Caco-2 (cell line): Measurements from ENCODE around the gene SPATA2L. TPM values are rescaled to one million over a fixed set of nuclear protein-coding genes. Genes with fewer than 3 reads are reported as not detected.

Experiments
- Bru-seq: library from RNA; stranded (reverse); fragments of 400-500 nt; gene quantifications from one replicate; lab custom pipeline; 2021; lab: Mats Ljungman, UMichigan
- BruChase-seq, 2 experiments: library from RNA; stranded (reverse); fragments of 400-500 nt; gene quantifications; one replicate each; lab custom pipeline; 2021; lab: Mats Ljungman, UMichigan
- BruUV-seq: library from RNA; stranded (reverse); fragments of 400-500 nt; replicated peaks from 2 replicates; lab custom pipeline; 2021; lab: Mats Ljungman, UMichigan
- CTCF ChIA-PET: fragments of 300-600 bp; sonication (Branson Sonifier 250); formaldehyde crosslinking; loops from one replicate; lab custom pipeline; 2022; ENCODE audit warnings: antibody characterized with exemption; lab: Charles Lee
- POLR2A ChIA-PET: fragments of 300-600 bp; sonication (Branson Sonifier 250); formaldehyde crosslinking; loops from one replicate; lab custom pipeline; 2022; ENCODE audit warnings: antibody characterized with exemption; lab: Charles Lee
- DNase-seq, 2 experiments: peaks; one replicate each; pipeline versions ENCODE4 v3.0.0 to v3.0.0-alpha.2; 2020 to 2022
- H3K27me3 ChIP-seq: replicated peaks from 2 replicates; pipeline ENCODE4 v1.6.0; 2011; ENCODE audit warnings: low read length; ENCODE audit not compliant: control insufficient read depth, insufficient read depth
- H3K36me3 ChIP-seq: 2 replicates; pipeline ENCODE4 v1.5.1; 2011; ENCODE audit warnings: low read length; ENCODE audit not compliant: control insufficient read depth, insufficient read depth
- H3K4me1 ChIP-seq: fragments of 250-450 bp; sonication (Bioruptor Pico); 2 replicates; pipeline ENCODE4 v1.5.1; 2020; ENCODE audit warnings: mild to moderate bottlenecking
- H3K4me3 ChIP-seq: 2 replicates; pipeline ENCODE4 v1.5.1; 2011; ENCODE audit warnings: low read depth, mild to moderate bottlenecking, control low read depth, low read length
- H3K9me3 ChIP-seq: fragments of 250-450 bp; sonication (Bioruptor Pico); 2 replicates; pipeline ENCODE4 v1.5.1; 2020; ENCODE audit warnings: mild to moderate bottlenecking, moderate library complexity
- H3K27ac Mint-ChIP-seq: one replicate; pipeline ENCODE4 v1.8.0; 2022; ENCODE audit warnings: mixed read lengths; ENCODE audit not compliant: unreplicated experiment
- H3K27me3 Mint-ChIP-seq: one replicate; pipeline ENCODE4 v1.8.0; 2022; ENCODE audit warnings: mixed read lengths; ENCODE audit not compliant: insufficient read depth, unreplicated experiment
- H3K36me3 Mint-ChIP-seq: one replicate; pipeline ENCODE4 v1.8.0; 2022; ENCODE audit warnings: mild to moderate bottlenecking, mixed read lengths; ENCODE audit not compliant: insufficient read depth, unreplicated experiment
- H3K4me1 Mint-ChIP-seq: one replicate; pipeline ENCODE4 v1.8.0; 2022; ENCODE audit warnings: low read depth, mixed read lengths; ENCODE audit not compliant: unreplicated experiment
- H3K4me3 Mint-ChIP-seq: one replicate; pipeline ENCODE4 v1.8.0; 2022; ENCODE audit warnings: mild to moderate bottlenecking, moderate library complexity, mixed read lengths; ENCODE audit not compliant: unreplicated experiment
- H3K9me3 Mint-ChIP-seq: one replicate; pipeline ENCODE4 v1.8.0; 2022; ENCODE audit warnings: mixed read lengths; ENCODE audit not compliant: unreplicated experiment
- CTCF ChIP-seq, 2 experiments: fragments of 200-600 bp in 1 of 2; IDR thresholded peaks; 1 replicate in 1 of 2; 2 replicates in 1 of 2; pipeline versions ENCODE4 v1.5.1 to v1.8.0; 2011 to 2022; ENCODE audit warnings: antibody characterized with exemption in 1 of 2, control low read depth in 1 of 2, inconsistent platforms in 1 of 2, low read depth in 1 of 2, low read length in 1 of 2, mild to moderate bottlenecking in 1 of 2, moderate library complexity in 1 of 2; ENCODE audit not compliant: insufficient read depth in 1 of 2, severe bottlenecking in 1 of 2, unreplicated experiment in 1 of 2
- intact Hi-C: fragments of 100-400 bp; cut with micrococcal nuclease; formaldehyde crosslinking; loops from one replicate; pipeline ENCODE4 v1.10.0; 2022; ENCODE audit not compliant: unreplicated experiment
- long read RNA-seq: library from polyadenylated mRNA; stranded (forward); transcript quantifications from one replicate; pipeline ENCODE4 v2.0.0, GENCODE V29; 2022
- total RNA-seq: library from RNA; stranded (reverse); gene quantifications from 2 replicates; pipeline ENCODE4 v1.2.3, GENCODE V29; 2022

The SPATA2L gene, protein sequence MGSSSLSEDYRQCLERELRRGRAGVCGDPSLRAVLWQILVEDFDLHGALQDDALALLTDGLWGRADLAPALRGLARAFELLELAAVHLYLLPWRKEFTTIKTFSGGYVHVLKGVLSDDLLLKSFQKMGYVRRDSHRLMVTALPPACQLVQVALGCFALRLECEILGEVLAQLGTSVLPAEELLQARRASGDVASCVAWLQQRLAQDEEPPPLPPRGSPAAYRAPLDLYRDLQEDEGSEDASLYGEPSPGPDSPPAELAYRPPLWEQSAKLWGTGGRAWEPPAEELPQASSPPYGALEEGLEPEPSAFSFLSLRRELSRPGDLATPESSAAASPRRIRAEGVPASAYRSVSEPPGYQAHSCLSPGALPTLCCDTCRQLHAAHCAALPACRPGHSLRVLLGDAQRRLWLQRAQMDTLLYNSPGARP
- total RNA-seq (16.4 and 18.5 TPM in 2 replicates), Bru-seq, nascent RNA (percentile 52 among the genes with signal in this experiment), BruChase-seq, experiment 1, labeled RNA remaining after a 2-hour chase (percentile 65 among the genes with signal in this experiment), BruChase-seq, experiment 2, labeled RNA remaining after a 6-hour chase (percentile 53 among the genes with signal in this experiment)
- long read RNA-seq, transcript SPATA2L-203 (3 exons, 692 nt) = minor isoform, 12 of 39 reads
- long read RNA-seq, transcript SPATA2L-201 (3 exons, 2,335 nt) = major isoform, 15 of 39 reads
- long read RNA-seq, partial matches to known transcripts = 4 of 39 reads
- long read RNA-seq, other reads (novel, unspliced or antisense) = 8 of 39 reads

DNA sequence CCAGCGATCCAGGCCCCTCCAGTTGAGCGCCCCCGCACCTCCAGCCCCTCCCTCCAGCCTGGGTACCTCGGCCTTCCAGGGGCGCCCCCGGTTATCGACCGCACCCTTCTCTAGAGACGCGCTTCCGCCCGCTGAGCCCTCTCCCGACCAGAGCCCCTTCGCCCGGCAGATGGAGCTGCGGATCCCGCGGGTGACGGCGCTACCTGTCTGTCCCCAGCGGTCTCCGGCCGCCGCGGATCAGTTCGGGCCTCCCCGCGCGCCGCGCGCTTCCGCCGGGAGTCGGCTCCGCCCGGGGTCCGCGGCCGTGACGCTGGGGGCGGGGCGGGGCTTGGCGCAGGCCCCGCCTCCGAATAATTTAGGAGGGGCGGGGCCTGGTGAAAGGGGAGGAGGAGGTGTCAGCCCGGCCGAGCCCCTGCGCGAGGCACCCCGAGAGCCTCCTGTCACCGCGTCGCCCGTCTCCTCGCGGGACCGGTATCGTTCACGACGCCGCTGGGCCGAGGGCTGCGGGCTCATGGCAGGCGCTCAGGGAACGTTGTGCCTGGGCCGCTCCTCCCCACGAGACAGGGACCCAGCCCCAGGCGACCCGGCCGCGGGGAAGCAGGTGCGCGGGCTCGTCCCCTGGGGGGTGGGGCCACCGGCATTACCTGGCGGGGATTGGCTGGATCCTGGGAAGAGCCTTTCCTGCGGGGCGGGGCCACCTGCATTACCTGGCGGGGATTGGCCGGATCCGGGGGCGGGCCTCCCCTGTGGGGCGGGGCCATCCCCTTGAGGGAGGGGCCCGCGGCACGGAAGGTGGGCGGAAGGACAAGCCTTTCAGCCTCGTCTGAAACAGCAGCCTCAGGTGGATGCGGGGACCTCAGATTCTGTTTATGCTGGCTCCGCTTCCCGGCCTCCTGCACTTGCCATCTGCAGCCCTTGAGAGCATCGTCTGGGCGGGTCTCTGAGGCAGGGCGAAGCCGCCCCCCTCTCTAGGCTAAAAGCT lies at the start of gene SPATA2L:
TSS of gene SPATA2L (minus strand) at position 281 of the 982 bp plus-strand sequence. CDS start 473 bp downstream, outside the sequence.
- Histone ChIP-seq H3K27me3 (no peaks in the 10 kb centered on the region), H3K4me3 (peak within 1 kb of the TSS; percentile 87), H3K36me3 (no peaks in the 10 kb centered on the region), H3K9me3 (no peaks in the 10 kb centered on the region), H3K4me1 (peaks cover 4% of the 10 kb centered on the region; the same call in 1 of the 2 replicates)
- intact Hi-C loops = loop anchor here (1.0 to 5.0 kb wide), 3 partner anchors 10 to 44 kb away; partner anchors contain the start of genes CHMP1A, SPATA33 and VPS9D1
- Mint-ChIP-seq H3K27ac (peak within 1 kb of the TSS; percentile 77), H3K4me1 (peaks cover 7% of the 10 kb centered on the region), H3K4me3 (peak within 1 kb of the TSS; percentile 83), H3K27me3 (no peaks in the 10 kb centered on the region), H3K9me3 (no peaks in the 10 kb centered on the region), H3K36me3 (peaks cover 48% of the 10 kb centered on the region)
- peak; percentile 99 to 100 for DNase-seq
- POLR2A ChIA-PET = interaction anchor here (0.5 to 1.1 kb wide), 3 partner anchors 14 to 221 kb away, joined by 3 to 5 read pairs (median 4); partner anchors contain the start of gene TCF25
- BruUV-seq = no TSS peak
- TF ChIP-seq CTCF (IDR thresholded peaks at IDR 0.05; ENCODE audit: insufficient read depth in 1 of 2, low read depth in 1 of 2, low read length in 1 of 2, severe bottlenecking in 1 of 2, unreplicated experiment in 1 of 2) = peak; percentile 41 to 72
- CTCF ChIA-PET = interaction anchor here (0.7 to 2.7 kb wide), 13 partner anchors 9 to 938 kb away, joined by 4 to 24 read pairs (median 7); partner anchors contain the start of genes CDK10 and TCF25

DNA sequence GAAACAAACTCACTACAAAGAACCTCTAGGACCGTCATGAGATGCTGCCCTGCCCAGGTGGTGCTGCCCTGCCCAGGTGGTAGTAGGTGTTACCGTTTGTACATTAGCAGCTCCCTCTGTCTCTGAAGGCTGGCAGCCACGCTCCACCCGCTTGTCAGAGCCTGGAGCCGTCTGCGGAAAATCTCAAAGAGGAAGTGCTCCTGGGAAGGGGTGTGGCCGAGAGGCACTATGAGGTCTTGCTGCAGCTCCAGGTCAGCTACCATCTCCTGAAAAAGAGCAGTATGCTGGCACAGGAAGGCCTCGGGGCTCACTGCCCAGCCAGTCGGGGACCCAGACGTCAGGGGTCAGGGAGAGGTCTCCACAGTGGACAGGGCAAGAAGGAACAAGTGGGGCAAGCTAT lies 48.1 kb upstream of the SPATA2L start:
- Mint-ChIP-seq H3K4me1 (no peaks in the 10 kb centered on the region), H3K27me3 (no peaks in the 10 kb centered on the region), H3K9me3 (no peaks in the 10 kb centered on the region), H3K27ac (peak overlapping the region; percentile 73), H3K4me3 (no peak overlapping the region), H3K36me3 (peaks cover 83% of the 10 kb centered on the region)
- POLR2A ChIA-PET = no interaction called here
- CTCF ChIA-PET = interaction anchor here (0.5 kb wide), 1 partner anchor 161 kb away, joined by 4 read pairs; no protein-coding TSS in a partner anchor
- Histone ChIP-seq H3K27me3 (no peaks in the 10 kb centered on the region), H3K4me1 (no peaks in the 10 kb centered on the region), H3K4me3 (no peak overlapping the region), H3K9me3 (no peaks in the 10 kb centered on the region), H3K36me3 (peaks cover 11% of the 10 kb centered on the region)
- TF ChIP-seq CTCF (IDR thresholded peaks at IDR 0.05; ENCODE audit: insufficient read depth in 1 of 2, low read depth in 1 of 2, low read length in 1 of 2, severe bottlenecking in 1 of 2, unreplicated experiment in 1 of 2) = no peak
- DNase-seq = no peak
- BruUV-seq = no TSS peak
- intact Hi-C loops = no loop called here
